22Rv1 (cell line): ENCODE measurements around the gene ADAMTS16.

Source experiments
- H3K27ac ChIP-seq: fragments of 450-650 bp; 2 replicates; pipeline ENCODE4 v1.5.1; 2017
- ZFX ChIP-seq: fragments of 450-650 bp; IDR thresholded peaks from 2 replicates; pipeline ENCODE4 v1.6.1; 2017; ENCODE audit warnings: antibody characterized with exemption, borderline replicate concordance
- TF ChIP-seq, protein P1 (sequence below): fragments of 450-650 bp; IDR thresholded peaks from 2 replicates; pipeline ENCODE4 v1.5.1; 2017; ENCODE audit warnings: mild to moderate bottlenecking

The ADAMTS16 gene

GRCh38 chr5:5288201-5288600, 148.1 kb downstream of the ADAMTS16 start:
- no peak overlapping the region for H3K27ac ChIP-seq
- TF ChIP-seq, protein P1, sequence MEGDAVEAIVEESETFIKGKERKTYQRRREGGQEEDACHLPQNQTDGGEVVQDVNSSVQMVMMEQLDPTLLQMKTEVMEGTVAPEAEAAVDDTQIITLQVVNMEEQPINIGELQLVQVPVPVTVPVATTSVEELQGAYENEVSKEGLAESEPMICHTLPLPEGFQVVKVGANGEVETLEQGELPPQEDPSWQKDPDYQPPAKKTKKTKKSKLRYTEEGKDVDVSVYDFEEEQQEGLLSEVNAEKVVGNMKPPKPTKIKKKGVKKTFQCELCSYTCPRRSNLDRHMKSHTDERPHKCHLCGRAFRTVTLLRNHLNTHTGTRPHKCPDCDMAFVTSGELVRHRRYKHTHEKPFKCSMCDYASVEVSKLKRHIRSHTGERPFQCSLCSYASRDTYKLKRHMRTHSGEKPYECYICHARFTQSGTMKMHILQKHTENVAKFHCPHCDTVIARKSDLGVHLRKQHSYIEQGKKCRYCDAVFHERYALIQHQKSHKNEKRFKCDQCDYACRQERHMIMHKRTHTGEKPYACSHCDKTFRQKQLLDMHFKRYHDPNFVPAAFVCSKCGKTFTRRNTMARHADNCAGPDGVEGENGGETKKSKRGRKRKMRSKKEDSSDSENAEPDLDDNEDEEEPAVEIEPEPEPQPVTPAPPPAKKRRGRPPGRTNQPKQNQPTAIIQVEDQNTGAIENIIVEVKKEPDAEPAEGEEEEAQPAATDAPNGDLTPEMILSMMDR: no peak
- TF ChIP-seq ZFX: no peak

GRCh38 chr5:5289537-5289936, 149.4 kb downstream of the ADAMTS16 start:
- no peak overlapping the region for H3K27ac ChIP-seq
- no peak for TF ChIP-seq ZFX
- TF ChIP-seq, protein P1: no peak

DNA sequence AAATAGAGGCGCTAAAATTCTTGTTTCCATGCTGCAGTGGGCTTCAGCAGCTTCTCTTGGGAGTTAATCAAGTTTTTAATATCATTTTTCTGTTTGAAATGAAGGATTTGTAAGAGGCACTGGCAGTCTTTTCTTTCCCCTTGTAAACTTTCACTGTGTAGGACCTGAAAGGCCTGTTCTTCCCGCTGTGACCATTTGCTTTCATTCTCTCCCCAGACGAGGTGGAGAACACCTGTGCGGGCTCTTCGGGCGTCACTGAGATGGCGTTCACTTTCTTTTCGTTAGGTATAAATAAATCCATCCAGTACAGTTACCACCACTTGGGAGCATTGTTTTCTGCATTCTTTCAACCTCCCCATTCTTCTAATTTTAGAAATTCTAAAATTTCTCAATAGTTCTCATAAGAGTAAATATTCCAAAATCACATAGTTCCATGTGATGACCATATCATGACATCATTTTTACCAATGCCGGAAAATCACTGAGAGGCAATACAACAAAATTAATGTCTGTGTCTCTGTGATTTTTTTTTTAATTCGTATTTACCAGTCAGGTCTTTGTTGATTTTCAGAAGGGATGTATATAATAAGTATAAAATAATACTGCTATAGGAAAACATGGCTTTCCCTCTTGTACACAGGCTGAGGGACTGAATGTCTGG, 150.7 kb downstream of the ADAMTS16 start:
- no peak overlapping the region for H3K27ac ChIP-seq
- no peak for TF ChIP-seq ZFX
- TF ChIP-seq, protein P1: no peak

GRCh38 chr5:5291357-5291756, 151.2 kb downstream of the ADAMTS16 start:
- no peak overlapping the region for H3K27ac ChIP-seq

DNA sequence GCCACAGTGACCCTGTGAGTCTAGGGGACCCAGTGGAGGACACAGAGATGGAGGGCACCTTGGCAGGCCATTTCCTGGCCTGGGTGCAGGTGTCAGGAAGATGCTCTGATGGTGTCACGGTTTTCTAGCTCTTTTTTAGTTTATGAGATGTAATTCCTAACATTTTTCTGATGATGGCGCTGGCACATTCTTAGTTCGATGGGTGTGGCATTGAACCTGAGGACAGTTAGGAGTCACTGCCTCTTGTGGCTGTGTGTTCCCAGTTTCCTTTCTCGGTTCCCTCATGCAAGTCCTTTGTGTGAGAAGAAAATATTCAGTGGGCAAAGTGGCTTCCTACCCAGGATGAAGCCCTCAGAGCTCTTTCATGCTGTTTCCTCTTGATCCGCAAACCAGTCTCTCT, 152.9 kb downstream of the ADAMTS16 start:
- no peak overlapping the region for H3K27ac ChIP-seq
- TF ChIP-seq, protein P1: no peak
- no peak for TF ChIP-seq ZFX

More at GRCh38 chr5:5291357-5291756, 151.2 kb downstream of the ADAMTS16 start:
- no peak for TF ChIP-seq ZFX
- TF ChIP-seq, protein P1: no peak

GRCh38 chr5:5294429-5294828, 154.3 kb downstream of the ADAMTS16 start:
- TF ChIP-seq, protein P1: no peak
- no peak overlapping the region for H3K27ac ChIP-seq

GRCh38 chr5:5295351-5295750, 155.2 kb downstream of the ADAMTS16 start:
- no peak overlapping the region for H3K27ac ChIP-seq
- TF ChIP-seq ZFX: no peak
- TF ChIP-seq, protein P1: no peak
